ENCODE data around the gene YPEL3.

Gene YPEL3

DNA sequence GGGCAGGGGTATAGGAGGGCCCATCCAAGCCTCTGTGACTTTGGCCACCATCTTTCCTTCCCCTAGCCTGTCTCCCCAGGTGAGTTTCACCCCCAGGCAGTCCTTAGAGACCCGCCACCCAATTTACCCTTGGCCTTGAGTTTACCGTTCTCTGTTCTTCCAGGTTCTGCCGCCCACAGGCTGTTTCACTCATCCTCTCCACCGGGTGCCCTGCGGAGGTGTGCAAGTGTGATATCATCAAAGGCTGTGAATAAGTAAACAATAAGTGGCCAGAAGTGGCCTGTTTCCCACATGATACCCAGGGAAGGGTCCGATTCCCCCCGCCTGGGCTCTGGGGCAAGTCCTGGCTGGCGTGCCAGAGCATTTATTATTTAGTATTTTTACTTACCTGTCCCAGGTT lies 49.8 kb downstream of the YPEL3 start:
- DNase-seq (ENCODE audit: low spot score), result no peak
